Thoracic aorta (tissue), 2 donors: Measurements from ENCODE around the gene PEX7. TPM values are rescaled to one million over a fixed set of nuclear protein-coding genes. Genes with fewer than 3 reads are reported as not detected.

Source experiments
- ATAC-seq: fragments of 150-250 bp; one replicate; pipeline ENCODE4 v1.8.0; 2017; ENCODE audit warnings: low read depth; ENCODE audit not compliant: insufficient number of reproducible peaks, low FRiP score
- DNase-seq: peaks from one replicate; pipeline ENCODE4 v3.0.0-alpha.2; 2020; ENCODE audit warnings: low spot score
- H3K27ac ChIP-seq, 2 donors: fragments of 200-600 bp; sonication (generic); 1 replicate in 1 of 2; 2 replicates in 1 of 2; pipeline ENCODE4 v1.5.1; 2016; ENCODE audit warnings: mild to moderate bottlenecking in 2 of 2, moderate library complexity in 2 of 2
- H3K27me3 ChIP-seq: fragments of 200-600 bp; sonication (generic); replicated peaks from 2 replicates; pipeline ENCODE4 v1.6.0; 2016; ENCODE audit warnings: mild to moderate bottlenecking; ENCODE audit not compliant: insufficient read depth
- H3K36me3 ChIP-seq: fragments of 200-600 bp; sonication (generic); one replicate; pipeline ENCODE4 v1.5.1; 2016
- H3K4me1 ChIP-seq, 2 donors: fragments of 200-600 bp; sonication (generic); 1 replicate in 1 of 2; 2 replicates in 1 of 2; pipeline versions ENCODE4 v1.5.1 to v1.6.0; 2016; ENCODE audit warnings: low read depth in 2 of 2, mild to moderate bottlenecking in 1 of 2; ENCODE audit not compliant: control insufficient read depth in 1 of 2
- H3K4me3 ChIP-seq: fragments of 200-600 bp; sonication (generic); 2 replicates; pipeline ENCODE4 v1.5.1; 2016; ENCODE audit warnings: mild to moderate bottlenecking
- H3K9me3 ChIP-seq: fragments of 200-600 bp; sonication (generic); 2 replicates; pipeline ENCODE4 v1.5.1; 2016
- total RNA-seq, 2 donors: library from RNA; depleted of rRNA; stranded (reverse); fragments of >200 nt; gene quantifications; one replicate each; pipeline versions ENCODE4 v1.1.0 to v1.2.3, GENCODE V29; 2016
- TF ChIP-seq, protein P1 (sequence below): fragments of 200-600 bp; sonication (generic); IDR thresholded peaks from one replicate; pipeline ENCODE4 v1.5.1; 2019; ENCODE audit warnings: antibody characterized with exemption

Gene PEX7
- total RNA-seq, 2 donors from 2014 or later = 7.6 TPM

DNA sequence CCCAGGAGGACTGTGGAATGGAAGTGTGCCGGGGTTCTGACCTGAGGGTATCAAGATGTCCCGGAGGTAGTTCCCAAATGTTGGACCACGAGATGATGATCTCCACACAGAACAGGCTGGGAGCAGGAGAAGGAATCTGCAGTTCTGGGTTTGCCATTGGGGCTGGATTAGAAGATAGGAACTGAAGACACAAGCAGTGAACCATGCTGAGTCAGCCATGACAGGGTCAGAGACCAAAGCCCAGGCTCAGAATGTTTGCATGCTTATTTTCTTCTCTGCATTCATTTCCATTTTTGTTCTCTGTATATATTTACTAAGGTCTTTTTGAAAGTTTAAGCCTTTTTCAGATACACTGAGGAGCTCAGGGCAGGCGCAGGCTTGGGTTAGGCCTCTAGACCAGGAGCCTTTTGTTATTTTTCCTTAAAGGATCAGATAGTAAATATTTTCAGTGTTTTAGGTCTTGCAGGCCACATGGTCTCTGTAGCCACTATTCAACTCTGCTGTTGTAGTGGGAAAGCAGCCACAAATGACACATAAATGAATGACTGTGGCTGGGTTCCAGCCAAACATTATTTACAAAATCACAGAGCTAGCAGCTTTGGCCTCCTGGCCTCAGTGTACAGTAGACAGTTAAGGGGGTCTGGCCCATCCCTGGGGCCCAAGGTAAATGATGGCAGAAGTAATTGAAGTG lies 128.2 kb downstream of the PEX7 start:
- TF ChIP-seq, protein P1, sequence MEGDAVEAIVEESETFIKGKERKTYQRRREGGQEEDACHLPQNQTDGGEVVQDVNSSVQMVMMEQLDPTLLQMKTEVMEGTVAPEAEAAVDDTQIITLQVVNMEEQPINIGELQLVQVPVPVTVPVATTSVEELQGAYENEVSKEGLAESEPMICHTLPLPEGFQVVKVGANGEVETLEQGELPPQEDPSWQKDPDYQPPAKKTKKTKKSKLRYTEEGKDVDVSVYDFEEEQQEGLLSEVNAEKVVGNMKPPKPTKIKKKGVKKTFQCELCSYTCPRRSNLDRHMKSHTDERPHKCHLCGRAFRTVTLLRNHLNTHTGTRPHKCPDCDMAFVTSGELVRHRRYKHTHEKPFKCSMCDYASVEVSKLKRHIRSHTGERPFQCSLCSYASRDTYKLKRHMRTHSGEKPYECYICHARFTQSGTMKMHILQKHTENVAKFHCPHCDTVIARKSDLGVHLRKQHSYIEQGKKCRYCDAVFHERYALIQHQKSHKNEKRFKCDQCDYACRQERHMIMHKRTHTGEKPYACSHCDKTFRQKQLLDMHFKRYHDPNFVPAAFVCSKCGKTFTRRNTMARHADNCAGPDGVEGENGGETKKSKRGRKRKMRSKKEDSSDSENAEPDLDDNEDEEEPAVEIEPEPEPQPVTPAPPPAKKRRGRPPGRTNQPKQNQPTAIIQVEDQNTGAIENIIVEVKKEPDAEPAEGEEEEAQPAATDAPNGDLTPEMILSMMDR = no peak
- Histone ChIP-seq H3K27me3 (no peaks in the 10 kb centered on the region), H3K4me1 (no peaks in the 10 kb centered on the region), H3K9me3 (no peaks in the 10 kb centered on the region), H3K36me3 (no peaks in the 10 kb centered on the region), H3K27ac (no peak overlapping the region), H3K4me3 (no peak overlapping the region)
- ATAC-seq = no peak
- no peak for DNase-seq

DNA sequence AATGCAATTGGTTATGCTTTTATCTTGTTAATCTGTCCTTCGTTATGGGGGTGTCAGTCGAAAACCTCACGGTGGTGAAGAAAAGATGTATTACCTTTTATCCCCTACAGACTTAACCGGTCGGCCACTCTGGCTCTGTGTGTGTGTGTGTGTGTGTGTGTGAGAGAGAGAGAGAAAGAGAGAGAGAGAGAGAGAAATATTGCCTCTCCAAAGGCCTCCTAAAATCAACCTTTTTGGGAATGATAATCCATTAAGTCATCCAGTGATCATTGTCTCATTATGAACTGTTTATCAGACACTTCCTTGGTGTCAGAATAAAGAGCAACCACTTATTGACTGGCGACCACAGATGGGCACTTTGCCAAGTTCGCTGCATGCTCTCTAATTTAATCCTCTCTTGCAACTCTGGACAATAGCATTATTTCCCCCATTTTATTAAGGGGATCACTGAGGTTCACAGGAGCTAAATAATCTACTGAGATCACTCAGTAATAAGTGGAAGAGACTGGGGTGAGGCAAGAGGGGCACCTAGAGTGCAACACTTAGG lies 130.4 kb downstream of the PEX7 start:
- Histone ChIP-seq H3K4me1 (no peaks in the 10 kb centered on the region), H3K27me3 (no peaks in the 10 kb centered on the region), H3K9me3 (no peaks in the 10 kb centered on the region), H3K27ac (no peak overlapping the region), H3K4me3 (no peak overlapping the region), H3K36me3 (no peaks in the 10 kb centered on the region)
- ATAC-seq = no peak
- TF ChIP-seq, protein P1 = no peak
- DNase-seq = no peak

DNA sequence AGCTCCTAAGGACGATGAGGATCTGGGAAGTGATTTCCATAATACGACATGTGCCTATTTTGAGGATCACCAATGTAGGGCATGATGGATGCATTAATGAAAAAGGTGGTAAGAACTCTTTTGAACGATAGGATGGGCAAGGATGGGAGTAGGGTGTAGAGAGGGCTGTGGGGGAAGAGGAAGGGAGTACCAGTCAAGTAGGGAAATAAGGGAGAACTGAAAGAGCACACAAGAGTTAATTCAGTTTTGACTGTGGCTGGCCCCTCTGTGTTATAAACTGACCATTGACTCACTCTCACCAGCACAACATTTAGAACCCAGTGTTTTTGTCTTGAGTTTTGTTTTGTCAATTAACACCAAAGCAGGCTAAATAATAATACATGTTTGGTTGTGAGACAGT lies 132.7 kb downstream of the PEX7 start:
- no peaks in the 10 kb centered on the region for H3K27me3 ChIP-seq
- no peaks in the 10 kb centered on the region for H3K9me3 ChIP-seq
- ATAC-seq = no peak
- no peaks in the 10 kb centered on the region for H3K36me3 ChIP-seq
- DNase-seq = no peak
- H3K4me3 ChIP-seq = no peak overlapping the region
- H3K27ac ChIP-seq = no peak overlapping the region
- no peaks in the 10 kb centered on the region for H3K4me1 ChIP-seq
- TF ChIP-seq, protein P1 = no peak

DNA sequence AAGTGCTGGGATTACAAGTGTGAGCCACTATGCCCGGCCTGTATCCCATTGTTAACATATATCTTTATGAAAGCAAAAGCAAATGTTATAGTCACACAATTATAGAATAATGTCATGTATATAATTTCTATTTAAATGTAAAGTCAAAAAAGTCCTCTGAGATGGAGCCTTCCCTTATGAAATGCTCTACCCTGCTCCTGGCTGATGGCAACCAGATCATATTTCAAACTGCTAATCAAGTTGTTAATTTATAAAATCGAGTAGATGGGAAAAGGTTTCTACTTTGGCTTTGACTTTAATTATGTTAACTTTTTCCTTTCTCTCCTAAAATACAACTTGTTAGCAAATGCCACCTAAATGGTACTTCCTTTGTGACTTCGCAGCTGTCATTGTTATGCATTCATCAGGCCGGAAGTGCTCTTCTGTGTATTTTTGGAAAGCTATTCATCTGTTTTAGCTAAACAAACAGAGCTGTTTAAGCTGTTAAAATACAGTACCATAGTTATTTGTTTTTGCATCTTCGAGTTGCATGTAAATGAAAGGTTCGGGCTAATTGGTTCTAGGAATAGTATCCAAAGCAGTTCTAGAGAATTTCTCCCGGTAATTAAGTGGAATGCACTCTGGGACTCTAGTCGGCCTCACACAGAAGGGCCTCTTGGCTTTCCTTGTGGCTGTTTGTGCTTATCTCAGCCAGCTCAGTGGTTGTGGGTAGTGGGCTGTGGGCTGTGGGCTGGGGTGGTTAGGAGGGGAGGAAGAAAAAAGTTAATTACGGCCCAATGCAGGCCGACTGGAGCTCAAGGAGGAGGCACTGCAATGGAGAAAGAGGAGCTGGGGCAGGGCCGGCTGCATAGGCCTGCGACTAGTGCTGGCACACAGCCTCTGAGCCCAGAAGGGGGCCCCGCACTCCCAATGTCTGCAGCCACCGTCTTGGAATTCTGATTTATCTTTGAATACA lies 134.5 kb downstream of the PEX7 start:
- DNase-seq (no peak), ATAC-seq (no peak)
- TF ChIP-seq, protein P1 = no peak
- no peaks in the 10 kb centered on the region for H3K27me3 ChIP-seq
- no peak overlapping the region for H3K4me3 ChIP-seq
- no peaks in the 10 kb centered on the region for H3K4me1 ChIP-seq
- H3K9me3 ChIP-seq = no peaks in the 10 kb centered on the region
- H3K27ac ChIP-seq = no peak overlapping the region
- no peaks in the 10 kb centered on the region for H3K36me3 ChIP-seq

DNA sequence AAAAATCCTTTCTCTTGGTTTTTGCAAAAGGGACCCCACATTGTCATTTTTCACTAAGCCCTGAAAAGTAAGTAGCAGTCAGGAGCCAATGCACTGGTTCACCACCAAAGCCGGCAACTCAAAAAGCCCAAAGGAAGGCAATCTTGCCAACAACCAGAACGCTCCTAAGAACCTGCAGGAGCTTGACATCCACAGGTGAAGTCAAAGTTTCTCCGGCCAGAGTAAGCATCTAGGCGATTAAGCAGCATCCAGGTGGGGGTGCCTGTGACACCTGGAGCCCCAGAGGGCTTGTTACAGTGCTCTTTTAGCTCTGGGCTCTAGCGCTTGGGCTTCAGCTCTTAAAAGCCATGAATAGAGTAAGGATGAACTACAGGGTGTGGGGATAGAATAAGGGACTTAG lies 135.8 kb downstream of the PEX7 start:
- DNase-seq = no peak
- H3K9me3 ChIP-seq = no peaks in the 10 kb centered on the region
- H3K27ac ChIP-seq = no peak overlapping the region
- no peaks in the 10 kb centered on the region for H3K4me1 ChIP-seq
- no peaks in the 10 kb centered on the region for H3K36me3 ChIP-seq
- H3K4me3 ChIP-seq = no peak overlapping the region
- no peaks in the 10 kb centered on the region for H3K27me3 ChIP-seq
- TF ChIP-seq, protein P1 = no peak
- no peak for ATAC-seq
